ENCODE data around the gene MICOS13. TPM values are rescaled to one million over a fixed set of nuclear protein-coding genes. Genes with fewer than 3 reads are reported as not detected.

The MICOS13 gene
- total RNA-seq, 2 experiments from 2014 or later, result 43.5 to 48.2 TPM

- Mint-ChIP-seq H3K4me1 (peaks cover 10% of the 10 kb centered on the region), H3K9me3 (no peaks in the 10 kb centered on the region), H3K27me3 (no peaks in the 10 kb centered on the region), H3K27ac (peak overlapping the region; percentile 46), H3K36me3 (ENCODE audit: low read depth) (peaks cover 33% of the 10 kb centered on the region), H3K4me3 (no peak overlapping the region)
- no peak for DNase-seq
- ChIA-PET POLR2A (no interaction called here), CTCF (interaction anchor here (1.2 to 1.4 kb wide), 2 partner anchors 9 to 108 kb away, joined by 3 to 4 read pairs; partner anchors contain the start of gene NRTN)
Observed at GRCh38 chr19:5696196-5697021, 16.1 kb upstream of the MICOS13 start.

GRCh38 chr19:5695649-5696195 is 15.4 kb upstream of the MICOS13 start:
- H3K27ac Mint-ChIP-seq, result no peak overlapping the region

GRCh38 chr19:5694956-5695648 is 14.8 kb upstream of the MICOS13 start:
- CTCF ChIA-PET, result interaction anchor here (1.4 kb wide), 1 partner anchor 109 kb away, joined by 4 read pairs; the partner anchor contains the start of gene NRTN

More at GRCh38 chr19:5695649-5696195, 15.4 kb upstream of the MICOS13 start:
- Mint-ChIP-seq H3K4me3 (no peak overlapping the region), H3K36me3 (ENCODE audit: low read depth) (peaks cover 33% of the 10 kb centered on the region), H3K9me3 (no peaks in the 10 kb centered on the region), H3K4me1 (peaks cover 10% of the 10 kb centered on the region), H3K27me3 (no peaks in the 10 kb centered on the region)
- ChIA-PET POLR2A (no interaction called here), CTCF (interaction anchor here (1.4 kb wide), 1 partner anchor 109 kb away, joined by 4 read pairs; the partner anchor contains the start of gene NRTN)
- no peak for DNase-seq

GRCh38 chr19:5694167-5694955 is 14.0 kb upstream of the MICOS13 start:
- H3K27ac Mint-ChIP-seq, result peak overlapping the region; percentile 25
- DNase-seq, result no peak
- H3K4me1 Mint-ChIP-seq, result peaks cover 15% of the 10 kb centered on the region
- H3K9me3 Mint-ChIP-seq, result no peaks in the 10 kb centered on the region
- CTCF ChIA-PET, result no interaction called here
- POLR2A ChIA-PET, result no interaction called here
- H3K27me3 Mint-ChIP-seq, result no peaks in the 10 kb centered on the region
- no peak overlapping the region for H3K4me3 Mint-ChIP-seq
- peaks cover 34% of the 10 kb centered on the region for H3K36me3 Mint-ChIP-seq (ENCODE audit: low read depth)

More at GRCh38 chr19:5694956-5695648, 14.8 kb upstream of the MICOS13 start:
- Mint-ChIP-seq H3K27me3 (no peaks in the 10 kb centered on the region), H3K27ac (peak overlapping the region; percentile 41), H3K9me3 (no peaks in the 10 kb centered on the region), H3K4me1 (peaks cover 10% of the 10 kb centered on the region), H3K4me3 (no peak overlapping the region), H3K36me3 (ENCODE audit: low read depth) (peaks cover 34% of the 10 kb centered on the region)
- no peak for DNase-seq
- POLR2A ChIA-PET, result no interaction called here

- peak overlapping the region; percentile 50 for H3K27ac Mint-ChIP-seq
Observed at GRCh38 chr19:5693195-5694166, 13.2 kb upstream of the MICOS13 start.

GRCh38 chr19:5692723-5693194 is 12.4 kb upstream of the MICOS13 start:
- ChIA-PET POLR2A (no interaction called here), CTCF (no interaction called here)
- H3K9me3 Mint-ChIP-seq, result no peaks in the 10 kb centered on the region
- peaks cover 21% of the 10 kb centered on the region for H3K4me1 Mint-ChIP-seq
- H3K36me3 Mint-ChIP-seq (ENCODE audit: low read depth), result peaks cover 28% of the 10 kb centered on the region
- H3K27ac Mint-ChIP-seq, result peak overlapping the region; percentile 80
- no peaks in the 10 kb centered on the region for H3K27me3 Mint-ChIP-seq
- DNase-seq, result no peak
- H3K4me3 Mint-ChIP-seq, result peak overlapping the region; percentile 69

More at GRCh38 chr19:5693195-5694166, 13.2 kb upstream of the MICOS13 start:
- no peak overlapping the region for H3K4me3 Mint-ChIP-seq
- CTCF ChIA-PET, result no interaction called here
- H3K9me3 Mint-ChIP-seq, result no peaks in the 10 kb centered on the region
- H3K36me3 Mint-ChIP-seq (ENCODE audit: low read depth), result peaks cover 28% of the 10 kb centered on the region
- no peaks in the 10 kb centered on the region for H3K27me3 Mint-ChIP-seq
- H3K4me1 Mint-ChIP-seq, result peaks cover 16% of the 10 kb centered on the region
- POLR2A ChIA-PET, result no interaction called here
- no peak for DNase-seq

- peaks cover 28% of the 10 kb centered on the region for H3K36me3 Mint-ChIP-seq (ENCODE audit: low read depth)
- no peak for DNase-seq
- H3K4me1 Mint-ChIP-seq, result peaks cover 21% of the 10 kb centered on the region
- H3K4me3 Mint-ChIP-seq, result peak overlapping the region; percentile 92
- ChIA-PET POLR2A (interaction anchor here (1.3 kb wide), 1 partner anchor 29 kb away, joined by 5 read pairs; the partner anchor contains the start of gene CATSPERD), CTCF (interaction anchor here (1.1 to 1.7 kb wide), 6 partner anchors 8 to 29 kb away, joined by 3 to 8 read pairs (median 5); partner anchors contain the start of gene CATSPERD)
- H3K27ac Mint-ChIP-seq, result peak overlapping the region; percentile 80
- H3K9me3 Mint-ChIP-seq, result no peaks in the 10 kb centered on the region
- H3K27me3 Mint-ChIP-seq, result no peaks in the 10 kb centered on the region
Observed at GRCh38 chr19:5691822-5692722, 11.8 kb upstream of the MICOS13 start.

GRCh38 chr19:5690955-5691821 is 10.9 kb upstream of the MICOS13 start:
- H3K4me1 Mint-ChIP-seq, result peaks cover 26% of the 10 kb centered on the region
- peak overlapping the region; percentile 92 for H3K27ac Mint-ChIP-seq
- ChIA-PET POLR2A (interaction anchor here (1.3 kb wide), 1 partner anchor 29 kb away, joined by 5 read pairs; the partner anchor contains the start of gene CATSPERD), CTCF (interaction anchor here (0.5 to 2.3 kb wide), 15 partner anchors 9 to 1029 kb away, joined by 3 to 13 read pairs (median 4); partner anchors contain the start of genes C3, CATSPERD and NRTN)
- peak overlapping the region; percentile 92 for H3K4me3 Mint-ChIP-seq
- no peaks in the 10 kb centered on the region for H3K27me3 Mint-ChIP-seq
- H3K9me3 Mint-ChIP-seq, result no peaks in the 10 kb centered on the region
- peaks cover 28% of the 10 kb centered on the region for H3K36me3 Mint-ChIP-seq (ENCODE audit: low read depth)
- DNase-seq, result peak; percentile 25

GRCh38 chr19:5690125-5690954 is 10.0 kb upstream of the MICOS13 start, which contains the start of gene RPL36:
Gene RPL36 (plus strand): TSS chr19:5690295. CDS start chr19:5690508, 213 bp downstream.
- Mint-ChIP-seq H3K4me3 (peak within 1 kb of the TSS; percentile 92), H3K9me3 (no peaks in the 10 kb centered on the region), H3K27me3 (no peaks in the 10 kb centered on the region), H3K4me1 (peaks cover 31% of the 10 kb centered on the region), H3K36me3 (ENCODE audit: low read depth) (peaks cover 28% of the 10 kb centered on the region), H3K27ac (peak within 1 kb of the TSS; percentile 92)
- DNase-seq, result peak; percentile 98
- POLR2A ChIA-PET, result interaction anchor here (0.5 to 1.3 kb wide), 5 partner anchors 15 to 105 kb away, joined by 4 to 7 read pairs (median 4); partner anchors contain the start of genes CATSPERD, LONP1, SAFB and SAFB2
- CTCF ChIA-PET, result interaction anchor here (0.6 to 2.3 kb wide), 39 partner anchors 9 to 1030 kb away, joined by 3 to 16 read pairs (median 4); partner anchors contain the start of genes C3, CATSPERD, DUS3L and LONP1
